NT2/D1 (cell line): Measurements from ENCODE around the gene ARHGEF18.

Experiments
- YY1 ChIP-seq: IDR thresholded peaks from 2 replicates; pipeline ENCODE4 v1.6.1; 2011; ENCODE audit not compliant: insufficient read length, insufficient read depth
- ZNF274 ChIP-seq: IDR thresholded peaks from 2 replicates; pipeline ENCODE4 v1.6.1; 2011; ENCODE audit warnings: mild to moderate bottlenecking, low read depth, low read length

- TF ChIP-seq YY1: no peak
- TF ChIP-seq ZNF274: no peak
Measured at GRCh38 chr19:7304200-7304599, 44.5 kb upstream of the ARHGEF18 start.
